Measurements from ENCODE around the gene GIPC2.

GIPC2 gene

DNA sequence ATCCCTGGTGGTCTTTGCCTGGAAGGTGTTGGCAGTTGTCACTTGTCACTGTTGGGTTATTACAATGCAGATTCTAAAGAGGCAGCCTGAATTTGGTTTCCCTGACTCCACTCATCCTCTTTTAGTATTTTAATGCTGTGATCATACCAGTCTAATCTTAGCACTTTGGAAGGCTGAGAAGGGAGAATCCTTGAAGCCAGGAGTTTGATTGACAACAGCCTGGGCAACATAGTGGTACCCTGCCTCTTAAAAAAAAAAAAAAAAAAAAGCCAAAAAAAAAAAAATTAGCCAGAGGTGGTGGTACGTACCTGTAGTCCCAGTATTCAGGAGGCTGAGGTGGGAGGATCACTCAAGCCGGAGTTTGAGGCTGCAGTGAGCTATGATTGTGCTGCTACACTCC is 7.7 kb downstream of the GIPC2 start:
- H3K27ac Mint-ChIP-seq: no peak overlapping the region
- H3K4me3 Mint-ChIP-seq: no peak overlapping the region
- H3K4me1 Mint-ChIP-seq: no peaks in the 10 kb centered on the region
- TF ChIP-seq, protein P1, sequence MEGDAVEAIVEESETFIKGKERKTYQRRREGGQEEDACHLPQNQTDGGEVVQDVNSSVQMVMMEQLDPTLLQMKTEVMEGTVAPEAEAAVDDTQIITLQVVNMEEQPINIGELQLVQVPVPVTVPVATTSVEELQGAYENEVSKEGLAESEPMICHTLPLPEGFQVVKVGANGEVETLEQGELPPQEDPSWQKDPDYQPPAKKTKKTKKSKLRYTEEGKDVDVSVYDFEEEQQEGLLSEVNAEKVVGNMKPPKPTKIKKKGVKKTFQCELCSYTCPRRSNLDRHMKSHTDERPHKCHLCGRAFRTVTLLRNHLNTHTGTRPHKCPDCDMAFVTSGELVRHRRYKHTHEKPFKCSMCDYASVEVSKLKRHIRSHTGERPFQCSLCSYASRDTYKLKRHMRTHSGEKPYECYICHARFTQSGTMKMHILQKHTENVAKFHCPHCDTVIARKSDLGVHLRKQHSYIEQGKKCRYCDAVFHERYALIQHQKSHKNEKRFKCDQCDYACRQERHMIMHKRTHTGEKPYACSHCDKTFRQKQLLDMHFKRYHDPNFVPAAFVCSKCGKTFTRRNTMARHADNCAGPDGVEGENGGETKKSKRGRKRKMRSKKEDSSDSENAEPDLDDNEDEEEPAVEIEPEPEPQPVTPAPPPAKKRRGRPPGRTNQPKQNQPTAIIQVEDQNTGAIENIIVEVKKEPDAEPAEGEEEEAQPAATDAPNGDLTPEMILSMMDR (IDR thresholded peaks at IDR 0.05; ENCODE audit: unreplicated experiment in 3 of 3): no peak
- H3K27me3 Mint-ChIP-seq (ENCODE audit: low read depth): peaks cover 17% of the 10 kb centered on the region
- no peaks in the 10 kb centered on the region for H3K9me3 Mint-ChIP-seq
- H3K36me3 Mint-ChIP-seq (ENCODE audit: low read depth): no peaks in the 10 kb centered on the region

DNA sequence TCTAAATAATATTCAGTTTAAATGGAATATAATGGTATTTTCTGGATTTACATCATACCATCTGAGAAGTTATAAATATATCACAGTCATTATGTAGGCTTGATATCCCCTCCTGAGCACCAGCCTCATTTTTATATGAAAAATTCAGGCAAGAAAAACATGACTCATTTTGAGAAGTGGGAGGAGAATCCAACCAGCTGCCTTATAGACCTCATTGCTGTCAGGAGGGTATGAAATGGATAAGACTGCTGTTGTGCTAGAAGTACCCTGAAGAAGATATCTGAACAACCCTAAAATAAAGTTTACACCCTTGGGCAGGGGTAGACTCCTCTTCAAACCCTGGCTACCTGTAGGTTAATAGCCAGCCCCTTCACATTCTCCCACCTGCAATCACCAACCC is 8.8 kb downstream of the GIPC2 start:
- H3K4me1 Mint-ChIP-seq: no peaks in the 10 kb centered on the region
- TF ChIP-seq, protein P1 (IDR thresholded peaks at IDR 0.05; ENCODE audit: unreplicated experiment in 3 of 3): no peak
- H3K4me3 Mint-ChIP-seq: no peak overlapping the region
- no peak overlapping the region for H3K27ac Mint-ChIP-seq
- peaks cover 9% of the 10 kb centered on the region for H3K27me3 Mint-ChIP-seq (ENCODE audit: low read depth)
- H3K9me3 Mint-ChIP-seq: no peaks in the 10 kb centered on the region
- H3K36me3 Mint-ChIP-seq (ENCODE audit: low read depth): no peaks in the 10 kb centered on the region

DNA sequence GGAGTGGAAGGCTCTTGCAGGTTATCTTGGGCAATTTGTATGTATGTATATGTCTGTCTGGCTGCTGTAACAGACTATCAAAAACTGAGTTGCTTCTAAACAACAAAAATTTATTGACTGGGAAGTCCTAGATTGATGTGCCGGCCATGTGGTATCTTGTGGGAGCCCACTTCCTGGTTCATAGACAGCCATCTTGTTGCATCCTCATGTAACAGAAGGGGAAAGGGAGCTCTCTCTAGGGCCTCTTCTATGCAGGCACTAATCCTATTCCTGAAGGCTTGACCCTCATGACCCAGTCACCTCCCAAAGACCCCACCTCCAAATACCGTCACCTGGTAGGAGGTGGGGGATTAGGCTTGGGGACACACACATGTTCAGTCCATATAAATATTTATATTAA is 9.2 kb downstream of the GIPC2 start:
- Mint-ChIP-seq H3K27me3 (ENCODE audit: low read depth) (peaks cover 7% of the 10 kb centered on the region), H3K36me3 (ENCODE audit: low read depth) (no peaks in the 10 kb centered on the region), H3K27ac (no peak overlapping the region), H3K4me3 (no peak overlapping the region), H3K9me3 (no peaks in the 10 kb centered on the region), H3K4me1 (no peaks in the 10 kb centered on the region)
- TF ChIP-seq, protein P1 (IDR thresholded peaks at IDR 0.05; ENCODE audit: unreplicated experiment in 3 of 3): no peak

DNA sequence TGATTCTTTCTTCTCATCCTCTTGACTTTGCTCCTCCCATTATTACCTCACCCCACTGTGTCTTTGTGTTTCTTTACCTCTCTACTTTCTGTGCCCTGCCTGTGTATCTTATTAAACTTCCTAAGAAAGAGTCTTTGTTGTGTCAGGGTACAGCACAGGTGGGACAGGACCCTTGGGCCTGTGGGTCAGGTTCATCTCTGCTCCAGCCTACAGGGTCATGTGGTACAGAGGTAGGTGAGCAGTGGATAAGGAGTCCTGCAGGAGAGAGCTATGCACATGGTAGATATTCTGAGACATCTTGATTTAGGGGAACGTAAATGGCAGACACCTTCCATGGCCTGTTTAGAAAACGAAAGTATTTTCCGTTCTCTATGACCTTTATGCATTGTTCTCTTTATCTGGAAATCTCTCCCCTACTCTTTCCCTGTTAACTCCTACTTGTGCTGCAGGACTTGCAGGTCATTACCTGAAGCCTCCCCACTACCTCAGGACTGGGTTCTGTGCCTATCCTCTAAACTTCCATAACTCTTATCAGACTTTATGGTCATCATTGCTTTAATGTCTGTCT is 9.9 kb downstream of the GIPC2 start:
- Mint-ChIP-seq H3K4me1 (no peaks in the 10 kb centered on the region), H3K27me3 (ENCODE audit: low read depth) (peaks cover 2% of the 10 kb centered on the region), H3K9me3 (no peaks in the 10 kb centered on the region), H3K4me3 (no peak overlapping the region), H3K27ac (no peak overlapping the region), H3K36me3 (ENCODE audit: low read depth) (no peaks in the 10 kb centered on the region)
- TF ChIP-seq, protein P1 (IDR thresholded peaks at IDR 0.05; ENCODE audit: unreplicated experiment in 3 of 3): no peak

DNA sequence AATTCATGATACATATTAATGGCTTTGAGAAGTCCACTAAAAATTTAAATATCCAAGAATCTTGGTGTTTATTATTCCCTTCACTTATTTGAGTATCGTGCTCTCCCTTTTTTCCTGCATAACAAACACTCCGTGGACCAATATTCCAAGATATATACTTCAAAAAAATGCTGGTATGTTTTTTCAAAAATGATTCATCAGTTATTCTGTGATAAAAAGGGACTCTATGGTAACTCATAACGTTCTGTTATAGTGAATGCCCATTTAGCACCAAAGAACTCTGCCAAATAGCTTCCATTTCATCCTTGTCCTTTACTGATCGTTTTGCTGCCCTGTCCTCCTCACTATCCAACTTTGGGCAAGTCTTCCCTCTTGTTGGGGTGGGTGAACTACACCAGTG is 12.9 kb downstream of the GIPC2 start:
- no peak overlapping the region for H3K4me3 Mint-ChIP-seq
- TF ChIP-seq, protein P1 (IDR thresholded peaks at IDR 0.05; ENCODE audit: unreplicated experiment in 3 of 3): no peak
- H3K27me3 Mint-ChIP-seq (ENCODE audit: low read depth): no peaks in the 10 kb centered on the region
- H3K27ac Mint-ChIP-seq: no peak overlapping the region
- no peaks in the 10 kb centered on the region for H3K9me3 Mint-ChIP-seq
- H3K4me1 Mint-ChIP-seq: peaks cover 5% of the 10 kb centered on the region
- H3K36me3 Mint-ChIP-seq (ENCODE audit: low read depth): no peaks in the 10 kb centered on the region

DNA sequence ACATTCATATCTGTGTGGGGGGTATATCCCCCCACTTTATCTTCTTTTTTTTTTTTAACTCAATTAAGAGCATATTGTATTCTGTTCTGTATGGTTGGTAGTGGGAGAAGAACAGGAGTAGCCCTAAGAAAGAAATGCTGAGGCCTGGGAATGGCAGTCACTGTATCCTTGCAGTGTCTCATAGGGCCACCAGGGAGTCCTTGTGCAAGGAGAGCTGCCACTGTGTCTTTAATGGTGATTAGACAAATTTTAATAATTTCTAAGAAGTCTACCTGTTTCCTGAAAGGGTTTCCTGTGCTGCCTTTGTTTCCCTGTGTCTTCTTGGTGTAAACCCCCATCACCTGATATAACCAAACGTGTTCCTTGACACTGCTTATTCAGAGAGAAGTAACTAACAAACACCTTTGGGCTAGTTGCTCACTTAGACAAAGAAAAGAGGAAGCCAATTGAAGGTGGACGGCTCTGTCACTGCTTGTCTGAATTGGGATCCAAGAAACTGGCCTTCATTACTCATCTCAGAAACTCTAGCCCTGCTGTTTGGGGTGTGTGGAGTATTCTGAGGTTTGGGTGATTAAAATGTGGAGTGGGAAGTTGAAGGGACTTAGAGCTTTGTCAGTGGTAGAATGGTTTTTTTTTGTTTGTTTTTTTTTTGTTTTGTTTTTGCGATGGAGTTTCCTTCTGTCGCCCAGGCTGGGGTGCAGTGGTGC is 15.2 kb downstream of the GIPC2 start:
- no peaks in the 10 kb centered on the region for H3K9me3 Mint-ChIP-seq
- H3K27me3 Mint-ChIP-seq (ENCODE audit: low read depth): no peaks in the 10 kb centered on the region
- TF ChIP-seq, protein P1 (IDR thresholded peaks at IDR 0.05; ENCODE audit: unreplicated experiment in 3 of 3): no peak
- no peaks in the 10 kb centered on the region for H3K36me3 Mint-ChIP-seq (ENCODE audit: low read depth)
- no peak overlapping the region for H3K4me3 Mint-ChIP-seq
- no peak overlapping the region for H3K27ac Mint-ChIP-seq
- H3K4me1 Mint-ChIP-seq: peaks cover 5% of the 10 kb centered on the region

Measured in nephron (organoid).